ENCODE results near the gene ACSL4.

DNA sequence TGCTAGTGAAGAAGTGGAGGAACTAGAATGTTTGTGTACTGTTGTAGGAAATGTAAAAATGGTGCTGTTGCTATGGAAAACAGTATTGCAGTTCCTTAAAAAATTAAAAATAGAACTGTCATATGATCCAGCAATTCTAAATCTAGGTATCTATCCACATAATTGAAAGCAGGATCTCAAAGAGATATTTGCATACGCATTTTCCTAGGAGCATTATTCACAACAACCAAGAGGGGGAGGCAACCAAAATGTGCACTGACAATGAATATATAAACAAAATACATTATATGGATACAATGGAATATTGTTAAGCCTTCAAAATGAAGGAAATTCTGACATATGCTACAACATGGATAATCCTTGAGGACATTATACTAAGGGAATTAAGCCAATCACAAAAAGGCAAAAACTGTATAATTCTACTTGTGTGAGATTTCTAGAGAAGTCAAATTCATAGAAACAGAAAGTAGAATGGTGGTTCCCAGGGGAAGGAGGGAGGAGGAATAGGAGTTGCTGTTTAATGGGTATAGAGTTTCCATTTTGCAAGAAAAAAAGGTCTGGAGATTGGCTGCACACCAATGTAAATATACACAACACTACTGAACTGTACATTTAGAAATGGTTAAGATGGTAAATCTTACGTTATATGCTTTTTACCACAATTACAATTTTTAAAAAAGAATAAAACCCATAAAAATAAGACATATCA is 72.5 kb downstream of the ACSL4 start:
- TF ChIP-seq, protein P1, sequence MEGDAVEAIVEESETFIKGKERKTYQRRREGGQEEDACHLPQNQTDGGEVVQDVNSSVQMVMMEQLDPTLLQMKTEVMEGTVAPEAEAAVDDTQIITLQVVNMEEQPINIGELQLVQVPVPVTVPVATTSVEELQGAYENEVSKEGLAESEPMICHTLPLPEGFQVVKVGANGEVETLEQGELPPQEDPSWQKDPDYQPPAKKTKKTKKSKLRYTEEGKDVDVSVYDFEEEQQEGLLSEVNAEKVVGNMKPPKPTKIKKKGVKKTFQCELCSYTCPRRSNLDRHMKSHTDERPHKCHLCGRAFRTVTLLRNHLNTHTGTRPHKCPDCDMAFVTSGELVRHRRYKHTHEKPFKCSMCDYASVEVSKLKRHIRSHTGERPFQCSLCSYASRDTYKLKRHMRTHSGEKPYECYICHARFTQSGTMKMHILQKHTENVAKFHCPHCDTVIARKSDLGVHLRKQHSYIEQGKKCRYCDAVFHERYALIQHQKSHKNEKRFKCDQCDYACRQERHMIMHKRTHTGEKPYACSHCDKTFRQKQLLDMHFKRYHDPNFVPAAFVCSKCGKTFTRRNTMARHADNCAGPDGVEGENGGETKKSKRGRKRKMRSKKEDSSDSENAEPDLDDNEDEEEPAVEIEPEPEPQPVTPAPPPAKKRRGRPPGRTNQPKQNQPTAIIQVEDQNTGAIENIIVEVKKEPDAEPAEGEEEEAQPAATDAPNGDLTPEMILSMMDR (IDR thresholded peaks at IDR 0.05), result no peak
- no peak for TF ChIP-seq POLR2A (IDR thresholded peaks at IDR 0.05)

All from right lobe of liver (tissue), 4 donors.